ENCODE data around the gene ITPKB.

DNA sequence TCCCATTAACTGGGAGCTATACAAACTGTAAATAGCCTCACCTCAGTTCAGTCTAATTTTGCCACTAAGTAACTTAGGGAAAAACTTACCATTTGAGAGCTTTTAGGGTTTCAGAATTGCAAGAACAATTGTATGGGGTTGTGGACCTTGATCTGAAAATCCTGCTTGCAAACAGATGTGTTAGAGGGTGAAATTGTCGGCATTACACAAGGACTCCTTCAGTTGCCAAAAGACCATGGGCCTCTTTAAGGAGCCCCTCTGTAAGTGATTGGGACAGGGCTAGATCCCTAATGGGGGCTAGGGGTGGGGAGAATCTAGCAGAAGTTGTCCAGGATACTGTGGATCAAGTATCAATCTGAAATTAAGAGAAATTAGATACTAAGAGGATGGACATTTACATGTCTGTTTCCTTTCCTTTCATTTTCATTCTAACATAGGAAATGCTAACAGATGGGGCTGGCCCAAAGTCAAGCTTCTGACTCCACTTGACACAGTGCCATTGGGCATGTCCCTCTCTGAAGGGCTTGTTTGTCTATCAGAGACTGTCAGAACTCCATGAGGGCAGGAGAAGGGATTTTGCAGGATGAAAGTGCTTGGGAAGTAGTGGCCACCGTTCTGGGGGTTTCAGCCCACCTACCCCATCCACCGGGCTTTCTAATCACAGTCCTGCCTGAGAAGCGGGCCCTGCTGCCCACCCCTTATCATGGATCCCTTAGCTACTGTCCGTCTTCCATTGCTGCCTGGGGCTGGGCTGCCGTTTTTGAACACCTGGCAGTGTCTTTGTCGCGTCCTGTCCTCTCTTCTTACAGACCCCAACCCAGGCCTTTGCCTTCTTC lies 135.8 kb downstream of the ITPKB start:
- TF ChIP-seq, protein P1, sequence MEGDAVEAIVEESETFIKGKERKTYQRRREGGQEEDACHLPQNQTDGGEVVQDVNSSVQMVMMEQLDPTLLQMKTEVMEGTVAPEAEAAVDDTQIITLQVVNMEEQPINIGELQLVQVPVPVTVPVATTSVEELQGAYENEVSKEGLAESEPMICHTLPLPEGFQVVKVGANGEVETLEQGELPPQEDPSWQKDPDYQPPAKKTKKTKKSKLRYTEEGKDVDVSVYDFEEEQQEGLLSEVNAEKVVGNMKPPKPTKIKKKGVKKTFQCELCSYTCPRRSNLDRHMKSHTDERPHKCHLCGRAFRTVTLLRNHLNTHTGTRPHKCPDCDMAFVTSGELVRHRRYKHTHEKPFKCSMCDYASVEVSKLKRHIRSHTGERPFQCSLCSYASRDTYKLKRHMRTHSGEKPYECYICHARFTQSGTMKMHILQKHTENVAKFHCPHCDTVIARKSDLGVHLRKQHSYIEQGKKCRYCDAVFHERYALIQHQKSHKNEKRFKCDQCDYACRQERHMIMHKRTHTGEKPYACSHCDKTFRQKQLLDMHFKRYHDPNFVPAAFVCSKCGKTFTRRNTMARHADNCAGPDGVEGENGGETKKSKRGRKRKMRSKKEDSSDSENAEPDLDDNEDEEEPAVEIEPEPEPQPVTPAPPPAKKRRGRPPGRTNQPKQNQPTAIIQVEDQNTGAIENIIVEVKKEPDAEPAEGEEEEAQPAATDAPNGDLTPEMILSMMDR (IDR thresholded peaks at IDR 0.05; ENCODE audit: insufficient read depth, low read length) = no peak
- TF ChIP-seq POLR2AphosphoS5 (IDR thresholded peaks at IDR 0.05; ENCODE audit: low read depth) (no peak), GABPA (IDR thresholded peaks at IDR 0.05; ENCODE audit: low read depth) (no peak)
- TF ChIP-seq, protein P2, sequence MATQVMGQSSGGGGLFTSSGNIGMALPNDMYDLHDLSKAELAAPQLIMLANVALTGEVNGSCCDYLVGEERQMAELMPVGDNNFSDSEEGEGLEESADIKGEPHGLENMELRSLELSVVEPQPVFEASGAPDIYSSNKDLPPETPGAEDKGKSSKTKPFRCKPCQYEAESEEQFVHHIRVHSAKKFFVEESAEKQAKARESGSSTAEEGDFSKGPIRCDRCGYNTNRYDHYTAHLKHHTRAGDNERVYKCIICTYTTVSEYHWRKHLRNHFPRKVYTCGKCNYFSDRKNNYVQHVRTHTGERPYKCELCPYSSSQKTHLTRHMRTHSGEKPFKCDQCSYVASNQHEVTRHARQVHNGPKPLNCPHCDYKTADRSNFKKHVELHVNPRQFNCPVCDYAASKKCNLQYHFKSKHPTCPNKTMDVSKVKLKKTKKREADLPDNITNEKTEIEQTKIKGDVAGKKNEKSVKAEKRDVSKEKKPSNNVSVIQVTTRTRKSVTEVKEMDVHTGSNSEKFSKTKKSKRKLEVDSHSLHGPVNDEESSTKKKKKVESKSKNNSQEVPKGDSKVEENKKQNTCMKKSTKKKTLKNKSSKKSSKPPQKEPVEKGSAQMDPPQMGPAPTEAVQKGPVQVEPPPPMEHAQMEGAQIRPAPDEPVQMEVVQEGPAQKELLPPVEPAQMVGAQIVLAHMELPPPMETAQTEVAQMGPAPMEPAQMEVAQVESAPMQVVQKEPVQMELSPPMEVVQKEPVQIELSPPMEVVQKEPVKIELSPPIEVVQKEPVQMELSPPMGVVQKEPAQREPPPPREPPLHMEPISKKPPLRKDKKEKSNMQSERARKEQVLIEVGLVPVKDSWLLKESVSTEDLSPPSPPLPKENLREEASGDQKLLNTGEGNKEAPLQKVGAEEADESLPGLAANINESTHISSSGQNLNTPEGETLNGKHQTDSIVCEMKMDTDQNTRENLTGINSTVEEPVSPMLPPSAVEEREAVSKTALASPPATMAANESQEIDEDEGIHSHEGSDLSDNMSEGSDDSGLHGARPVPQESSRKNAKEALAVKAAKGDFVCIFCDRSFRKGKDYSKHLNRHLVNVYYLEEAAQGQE (IDR thresholded peaks at IDR 0.05; ENCODE audit: insufficient replicate concordance, low read depth) = no peak
